Retinal pigment epithelial cell (primary cell): ENCODE data around the gene LGALS3BP.

Experiments used
- DNase-seq: peaks from one replicate; pipeline ENCODE4 v3.0.0-alpha.2; 2010; ENCODE audit warnings: low read depth
- H3K4me3 ChIP-seq: 2 replicates; pipeline ENCODE4 v1.5.1; 2011; ENCODE audit warnings: mild to moderate bottlenecking, low read length, control low read depth, moderate library complexity
- CTCF ChIP-seq: conservative IDR thresholded peaks from 2 replicates; pipeline ENCODE4 v1.5.1; 2011; ENCODE audit warnings: low read depth, low read length, control low read depth, inconsistent platforms

Gene LGALS3BP

GRCh38 chr17:78974635-78975591 lies 4.8 kb downstream of the LGALS3BP start:
- no peak for TF ChIP-seq CTCF
- peak; percentile 43 for DNase-seq
- no peak overlapping the region for H3K4me3 ChIP-seq

- TF ChIP-seq CTCF, result no peak
- H3K4me3 ChIP-seq, result no peak overlapping the region
- no peak for DNase-seq
Observed at GRCh38 chr17:78973792-78974520, 5.8 kb downstream of the LGALS3BP start.

- DNase-seq, result no peak
- H3K4me3 ChIP-seq, result no peak overlapping the region
- TF ChIP-seq CTCF, result no peak
Observed at GRCh38 chr17:78973196-78973595, 6.5 kb downstream of the LGALS3BP start.

GRCh38 chr17:78972507-78973105 lies 7.1 kb downstream of the LGALS3BP start:
- no peak for TF ChIP-seq CTCF
- DNase-seq, result no peak
- H3K4me3 ChIP-seq, result no peak overlapping the region

GRCh38 chr17:78971756-78972506 lies 7.8 kb downstream of the LGALS3BP start:
- TF ChIP-seq CTCF, result no peak
- H3K4me3 ChIP-seq, result no peak overlapping the region
- DNase-seq, result no peak

GRCh38 chr17:78970834-78971755 lies 8.6 kb downstream of the LGALS3BP start:
- H3K4me3 ChIP-seq, result no peak overlapping the region
- peak; percentile 85 for TF ChIP-seq CTCF
- DNase-seq, result no peak
